ENCODE measurements around the gene HEXA. TPM values are rescaled to one million over a fixed set of nuclear protein-coding genes. Genes with fewer than 3 reads are reported as not detected.

HEXA gene
- total RNA-seq, 1 donor from 2014 or later: 34.5 TPM

- H3K4me3 Mint-ChIP-seq: no peak overlapping the region
- Histone ChIP-seq H3F3A (ENCODE audit: low read depth) (no peaks in the 10 kb centered on the region), H3K79me2 (ENCODE audit: low read depth) (no peaks in the 10 kb centered on the region), H3K9ac (no peak overlapping the region), H3K27ac (no peak overlapping the region), H2AFZ (replicated peaks) (no peak overlapping the region), H3K27me3 (no peaks in the 10 kb centered on the region), H3K4me2 (no peak overlapping the region), H3K4me1 (no peaks in the 10 kb centered on the region), H4K20me1 (ENCODE audit: low read depth) (peaks cover 7% of the 10 kb centered on the region), H3K36me3 (no peaks in the 10 kb centered on the region), H3K9me3 (ENCODE audit: low read depth) (no peaks in the 10 kb centered on the region), H3K4me3 (no peak overlapping the region)
- no peak for DNase-seq (ENCODE audit: low spot score)
- H3K36me3 Mint-ChIP-seq: peaks cover 2% of the 10 kb centered on the region
- no peaks in the 10 kb centered on the region for H3K9me3 Mint-ChIP-seq
- H3K27ac Mint-ChIP-seq: no peak overlapping the region
- H3K4me1 Mint-ChIP-seq: no peaks in the 10 kb centered on the region
- TF ChIP-seq EZH2 (IDR thresholded peaks at IDR 0.05) (no peak), CTCF (IDR thresholded peaks at IDR 0.05) (no peak), EZH2phosphoT487 (IDR thresholded peaks at IDR 0.05) (no peak)
- peaks cover 4% of the 10 kb centered on the region for H3K27me3 Mint-ChIP-seq (ENCODE audit: insufficient read depth, low read depth)
Measured at GRCh38 chr15:72358650-72359171, 17.1 kb downstream of the HEXA start.

GRCh38 chr15:72358121-72358520 lies 17.7 kb downstream of the HEXA start:
- Mint-ChIP-seq H3K27ac (no peak overlapping the region), H3K36me3 (peaks cover 2% of the 10 kb centered on the region), H3K4me1 (no peaks in the 10 kb centered on the region), H3K9me3 (no peaks in the 10 kb centered on the region), H3K27me3 (ENCODE audit: insufficient read depth, low read depth) (peaks cover 4% of the 10 kb centered on the region), H3K4me3 (no peak overlapping the region)
- Histone ChIP-seq H3K36me3 (no peaks in the 10 kb centered on the region), H4K20me1 (ENCODE audit: low read depth) (peaks cover 7% of the 10 kb centered on the region), H3F3A (ENCODE audit: low read depth) (no peaks in the 10 kb centered on the region), H3K9me3 (ENCODE audit: low read depth) (no peaks in the 10 kb centered on the region), H3K9ac (no peak overlapping the region), H2AFZ (replicated peaks) (no peak overlapping the region), H3K79me2 (ENCODE audit: low read depth) (no peaks in the 10 kb centered on the region), H3K4me1 (no peaks in the 10 kb centered on the region), H3K4me3 (no peak overlapping the region), H3K27ac (no peak overlapping the region), H3K27me3 (no peaks in the 10 kb centered on the region), H3K4me2 (no peak overlapping the region)
- no peak for DNase-seq (ENCODE audit: low spot score)
- TF ChIP-seq EZH2phosphoT487 (IDR thresholded peaks at IDR 0.05) (no peak), EZH2 (IDR thresholded peaks at IDR 0.05) (no peak), CTCF (IDR thresholded peaks at IDR 0.05) (no peak)

- no peaks in the 10 kb centered on the region for H3K4me1 Mint-ChIP-seq
- H3K36me3 ChIP-seq: no peaks in the 10 kb centered on the region
Measured at GRCh38 chr15:72354496-72354895, 21.3 kb downstream of the HEXA start.

GRCh38 chr15:72353266-72353665 lies 22.5 kb downstream of the HEXA start:
- DNase-seq (ENCODE audit: low spot score): no peak
- Histone ChIP-seq H3K79me2 (ENCODE audit: low read depth) (no peaks in the 10 kb centered on the region), H3K4me3 (no peak overlapping the region), H4K20me1 (ENCODE audit: low read depth) (no peaks in the 10 kb centered on the region), H3K4me1 (no peaks in the 10 kb centered on the region), H2AFZ (replicated peaks) (no peak overlapping the region), H3K4me2 (no peak overlapping the region), H3K27me3 (no peaks in the 10 kb centered on the region), H3F3A (ENCODE audit: low read depth) (no peaks in the 10 kb centered on the region), H3K27ac (no peak overlapping the region), H3K9me3 (ENCODE audit: low read depth) (no peaks in the 10 kb centered on the region), H3K9ac (no peak overlapping the region), H3K36me3 (no peaks in the 10 kb centered on the region)
- Mint-ChIP-seq H3K27me3 (ENCODE audit: insufficient read depth, low read depth) (peaks cover 4% of the 10 kb centered on the region), H3K9me3 (no peaks in the 10 kb centered on the region), H3K4me3 (no peak overlapping the region), H3K27ac (no peak overlapping the region), H3K4me1 (no peaks in the 10 kb centered on the region), H3K36me3 (peaks cover 2% of the 10 kb centered on the region)
- no peak for TF ChIP-seq EZH2phosphoT487 (IDR thresholded peaks at IDR 0.05)
- no peak for TF ChIP-seq CTCF (IDR thresholded peaks at IDR 0.05)
- TF ChIP-seq EZH2 (IDR thresholded peaks at IDR 0.05): no peak

More at GRCh38 chr15:72354496-72354895, 21.3 kb downstream of the HEXA start:
- H2AFZ ChIP-seq (replicated peaks): no peak overlapping the region
- no peak overlapping the region for H3K4me3 ChIP-seq
- no peak for TF ChIP-seq EZH2 (IDR thresholded peaks at IDR 0.05)
- no peaks in the 10 kb centered on the region for H3K27me3 ChIP-seq
- no peaks in the 10 kb centered on the region for H3K9me3 Mint-ChIP-seq
- peaks cover 2% of the 10 kb centered on the region for H3K36me3 Mint-ChIP-seq
- H3K4me3 Mint-ChIP-seq: no peak overlapping the region
- no peaks in the 10 kb centered on the region for H3F3A ChIP-seq (ENCODE audit: low read depth)
- no peak for DNase-seq (ENCODE audit: low spot score)
- H3K9ac ChIP-seq: no peak overlapping the region
- no peaks in the 10 kb centered on the region for H4K20me1 ChIP-seq (ENCODE audit: low read depth)
- H3K4me1 ChIP-seq: no peaks in the 10 kb centered on the region
- H3K9me3 ChIP-seq (ENCODE audit: low read depth): no peaks in the 10 kb centered on the region
- H3K79me2 ChIP-seq (ENCODE audit: low read depth): no peaks in the 10 kb centered on the region
- no peak overlapping the region for H3K27ac ChIP-seq
- H3K27ac Mint-ChIP-seq: no peak overlapping the region
- peaks cover 4% of the 10 kb centered on the region for H3K27me3 Mint-ChIP-seq (ENCODE audit: insufficient read depth, low read depth)
- H3K4me2 ChIP-seq: no peak overlapping the region

All from neural progenitor cell (in vitro differentiated cells).